Amygdala (tissue), 56 donors: ENCODE measurements around the gene CDRT15L2.
"Not testable (repeated sequence)": the region's sequence is repeated elsewhere in the genome, so short reads cannot be mapped to it uniquely, and the experiment has no call there.

Experiments used
- DNase-seq, 56 donors: peaks; one replicate each; lab custom pipeline; 2025; lab: John Stamatoyannopoulos, UW

The CDRT15L2 gene

DNA sequence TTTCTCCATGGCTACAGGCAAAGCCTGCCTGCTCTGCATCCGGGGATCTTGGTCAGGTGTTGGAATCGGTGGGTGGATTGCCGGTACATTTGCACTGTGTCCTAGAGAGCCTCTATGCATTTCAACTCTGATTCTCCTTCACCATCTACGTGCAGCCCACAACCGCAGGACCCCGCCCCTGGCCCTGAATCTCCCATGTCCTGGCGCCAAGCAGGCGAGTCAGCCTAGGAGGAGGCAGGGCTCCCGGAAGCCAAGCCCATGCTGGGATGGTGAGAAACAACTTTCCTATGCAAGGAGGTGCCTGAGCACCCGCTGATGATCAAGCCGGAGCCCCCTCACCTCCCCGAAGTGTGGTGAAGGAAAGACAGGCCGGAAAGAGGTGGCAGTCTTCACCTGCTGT lies 7.9 kb upstream of the CDRT15L2 start:
- DNase-seq: not testable (repeated sequence)

GRCh38 chr17:20573216-20573615 lies 6.3 kb upstream of the CDRT15L2 start:
- not testable (repeated sequence) for DNase-seq

DNA sequence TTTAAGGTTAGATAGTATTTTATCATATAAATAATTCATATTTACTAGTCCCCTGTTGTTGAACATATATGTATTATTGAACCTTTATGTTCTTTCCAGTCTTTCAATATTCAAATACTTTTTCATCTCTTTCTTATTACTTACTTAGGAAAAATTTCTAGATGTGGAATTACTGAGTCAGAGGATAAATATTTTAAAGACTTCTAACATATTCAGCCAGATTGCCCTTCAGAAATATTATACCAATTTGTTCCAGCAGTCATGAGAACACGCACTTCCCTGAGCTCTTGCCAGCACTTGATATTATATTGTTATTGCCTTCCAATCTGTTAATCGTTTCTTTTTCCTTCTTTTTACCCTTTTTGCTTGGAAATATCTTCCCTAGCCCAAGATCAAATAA lies 4.5 kb upstream of the CDRT15L2 start:
- not testable (repeated sequence) for DNase-seq

GRCh38 chr17:20583891-20584577 lies 4.5 kb downstream of the CDRT15L2 start:
- DNase-seq: not testable (repeated sequence)

DNA sequence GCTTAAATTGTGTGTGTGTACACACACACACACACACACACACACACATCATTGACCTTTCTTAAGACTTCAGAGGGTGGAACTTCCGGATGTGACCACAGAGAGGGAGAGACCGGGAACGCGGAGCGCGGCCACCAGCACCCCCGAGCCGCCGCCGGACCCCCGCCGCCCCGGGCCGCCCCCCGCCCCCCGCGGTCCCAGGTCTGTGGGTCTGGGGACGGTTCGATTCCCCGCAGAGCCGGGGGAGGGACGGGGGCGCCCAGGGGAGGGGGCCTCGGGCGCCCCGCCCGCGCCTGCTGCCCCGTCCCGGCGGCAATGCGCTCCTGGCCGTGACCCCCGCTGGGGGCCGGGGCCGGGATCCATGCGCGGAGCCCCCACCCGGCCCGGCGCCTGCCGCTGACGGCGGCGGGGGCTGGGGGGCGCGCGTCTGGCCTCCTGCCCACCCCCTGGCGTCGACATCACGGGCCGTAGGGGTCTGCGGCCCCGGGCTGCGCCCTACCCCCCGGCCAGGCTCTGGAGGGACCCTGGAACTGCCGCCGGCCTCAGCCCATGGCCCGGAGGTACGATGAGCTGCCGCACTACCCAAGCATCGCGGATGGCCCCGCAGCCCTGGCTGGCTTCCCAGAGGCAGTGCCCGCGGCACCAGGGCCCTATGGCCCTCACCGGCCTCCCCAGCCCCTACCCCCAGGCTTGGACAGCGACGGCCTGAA lies 9.4 kb downstream of the CDRT15L2 start:
- peak in 1 of 56 donors; percentile 4 for DNase-seq

GRCh38 chr17:20589454-20589810 lies 9.9 kb downstream of the CDRT15L2 start:
- DNase-seq: not testable (repeated sequence)

DNA sequence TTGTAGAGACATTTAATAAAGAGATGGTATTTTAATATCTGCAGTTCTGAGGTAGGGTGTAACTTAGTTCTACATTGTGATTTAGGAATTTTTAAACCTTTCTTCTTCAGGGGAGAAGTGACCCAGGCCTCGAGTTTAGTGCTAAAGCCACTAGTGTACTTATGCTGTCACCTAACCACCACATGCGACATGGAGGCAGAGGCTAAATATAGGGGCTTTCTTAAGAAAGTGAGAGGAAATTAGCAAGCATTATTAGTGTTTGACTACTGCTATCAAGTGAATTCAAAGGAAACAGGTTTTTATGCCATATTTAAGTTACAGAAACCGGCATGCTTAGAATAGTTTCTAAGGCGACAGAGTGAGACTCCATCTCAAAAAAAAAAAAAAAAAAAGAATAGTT lies 11.5 kb downstream of the CDRT15L2 start:
- DNase-seq: not testable (repeated sequence)

GRCh38 chr17:20605568-20605967 lies 26.0 kb downstream of the CDRT15L2 start:
- not testable (repeated sequence) for DNase-seq

- DNase-seq: not testable (repeated sequence)
Observed at GRCh38 chr17:20609490-20609889, 30.0 kb downstream of the CDRT15L2 start.

DNA sequence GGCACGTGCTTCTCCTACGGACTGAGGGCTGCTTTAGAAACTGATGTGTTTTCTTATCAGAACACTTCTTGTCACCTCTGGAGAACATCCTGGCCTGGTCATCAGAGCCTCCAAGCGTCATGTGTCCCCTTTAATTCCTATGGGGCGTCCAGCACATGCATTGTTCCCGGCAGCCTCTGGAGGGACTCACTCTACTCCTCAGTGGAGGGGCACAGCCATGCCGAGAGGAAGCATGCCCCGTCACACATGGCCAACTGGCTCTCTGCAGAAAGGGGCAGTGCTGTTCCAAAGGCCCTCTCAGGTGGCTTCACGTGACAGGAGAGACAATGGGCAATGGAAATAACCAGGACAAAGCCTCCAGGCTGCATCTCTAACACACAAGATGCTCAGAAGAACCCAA lies 31.8 kb downstream of the CDRT15L2 start:
- DNase-seq: no peak

DNA sequence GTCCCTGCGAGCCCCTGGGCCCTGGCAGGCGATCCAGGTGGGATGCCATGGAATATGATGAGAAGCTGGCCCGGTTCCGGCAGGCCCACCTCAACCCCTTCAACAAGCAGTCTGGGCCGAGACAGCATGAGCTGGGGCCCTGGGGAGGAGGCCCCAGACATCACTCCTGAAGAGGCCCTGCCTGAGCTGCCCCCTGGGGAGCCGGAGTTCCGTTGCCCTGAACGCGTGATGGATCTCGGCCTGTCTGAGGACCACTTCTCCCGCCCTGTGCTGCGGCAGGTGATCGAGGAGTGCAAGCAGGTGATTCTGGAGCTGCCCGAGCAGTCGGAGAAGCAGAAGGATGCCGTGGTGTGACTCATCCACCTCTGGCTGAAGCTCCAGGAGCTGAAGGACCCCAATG lies 33.1 kb downstream of the CDRT15L2 start:
- DNase-seq: no peak

- DNase-seq: no peak
Observed at GRCh38 chr17:20613248-20613647, 33.7 kb downstream of the CDRT15L2 start.

DNA sequence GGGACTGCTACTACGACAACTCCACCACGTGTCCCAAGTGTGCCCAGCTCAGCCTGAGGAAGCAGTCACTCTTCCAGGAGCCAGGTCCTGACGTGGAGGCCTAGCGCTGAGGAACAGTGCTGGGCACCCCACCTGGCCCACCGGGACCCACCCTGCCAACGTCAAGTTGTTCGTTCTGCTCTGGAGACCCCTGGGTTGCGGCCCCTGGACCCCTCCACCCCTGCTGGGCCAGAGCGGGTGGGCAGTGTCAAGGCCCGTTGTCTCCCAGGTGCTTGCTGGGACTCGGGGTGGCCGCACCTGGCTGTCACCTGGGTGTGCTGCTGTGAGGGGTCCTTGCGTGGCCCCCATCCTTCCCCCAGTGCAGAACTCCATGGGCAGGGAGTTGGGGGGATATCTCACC lies 34.4 kb downstream of the CDRT15L2 start:
- DNase-seq: no peak

GRCh38 chr17:20615461-20615860 lies 35.9 kb downstream of the CDRT15L2 start:
- DNase-seq: not testable (repeated sequence)
